Epithelial cell of esophagus (primary cell): ENCODE results near the gene ZNF670.

ENCODE experiments used
- DNase-seq: peaks from one replicate; pipeline ENCODE4 v3.0.0; 2010; ENCODE audit warnings: low read depth
- H3K4me3 ChIP-seq: 2 replicates; pipeline ENCODE4 v1.5.1; 2011; ENCODE audit warnings: mild to moderate bottlenecking, low read length, control low read depth
- TF ChIP-seq, protein P1 (sequence below): IDR thresholded peaks from 2 replicates; pipeline ENCODE4 v1.5.1; 2011; ENCODE audit warnings: low read depth, mild to moderate bottlenecking, low read length, control low read depth, inconsistent platforms; ENCODE audit not compliant: insufficient read depth; ENCODE audit errors: missing control alignments

Gene ZNF670

DNA sequence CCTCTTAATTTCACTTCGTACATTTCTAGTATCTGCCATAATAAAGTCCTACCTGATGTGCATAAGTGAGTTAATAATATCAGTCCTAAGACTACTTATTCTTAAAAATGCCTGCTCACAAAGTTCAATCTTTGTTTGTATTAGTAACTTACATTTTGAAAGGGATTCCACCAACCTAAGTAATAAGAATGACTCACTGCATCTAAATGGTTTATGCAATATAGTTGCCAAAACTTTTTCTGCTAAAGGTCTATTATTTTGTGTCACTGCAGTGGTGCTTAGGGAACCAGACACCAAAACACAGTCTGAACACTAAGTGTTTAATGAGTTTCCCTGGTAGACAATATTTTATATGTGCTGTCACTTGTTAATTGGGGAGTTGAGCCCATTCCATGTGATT, 23.8 kb upstream of the ZNF670 start:
- no peak overlapping the region for H3K4me3 ChIP-seq
- TF ChIP-seq, protein P1, sequence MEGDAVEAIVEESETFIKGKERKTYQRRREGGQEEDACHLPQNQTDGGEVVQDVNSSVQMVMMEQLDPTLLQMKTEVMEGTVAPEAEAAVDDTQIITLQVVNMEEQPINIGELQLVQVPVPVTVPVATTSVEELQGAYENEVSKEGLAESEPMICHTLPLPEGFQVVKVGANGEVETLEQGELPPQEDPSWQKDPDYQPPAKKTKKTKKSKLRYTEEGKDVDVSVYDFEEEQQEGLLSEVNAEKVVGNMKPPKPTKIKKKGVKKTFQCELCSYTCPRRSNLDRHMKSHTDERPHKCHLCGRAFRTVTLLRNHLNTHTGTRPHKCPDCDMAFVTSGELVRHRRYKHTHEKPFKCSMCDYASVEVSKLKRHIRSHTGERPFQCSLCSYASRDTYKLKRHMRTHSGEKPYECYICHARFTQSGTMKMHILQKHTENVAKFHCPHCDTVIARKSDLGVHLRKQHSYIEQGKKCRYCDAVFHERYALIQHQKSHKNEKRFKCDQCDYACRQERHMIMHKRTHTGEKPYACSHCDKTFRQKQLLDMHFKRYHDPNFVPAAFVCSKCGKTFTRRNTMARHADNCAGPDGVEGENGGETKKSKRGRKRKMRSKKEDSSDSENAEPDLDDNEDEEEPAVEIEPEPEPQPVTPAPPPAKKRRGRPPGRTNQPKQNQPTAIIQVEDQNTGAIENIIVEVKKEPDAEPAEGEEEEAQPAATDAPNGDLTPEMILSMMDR: no peak
- peak; percentile 53 for DNase-seq

DNA sequence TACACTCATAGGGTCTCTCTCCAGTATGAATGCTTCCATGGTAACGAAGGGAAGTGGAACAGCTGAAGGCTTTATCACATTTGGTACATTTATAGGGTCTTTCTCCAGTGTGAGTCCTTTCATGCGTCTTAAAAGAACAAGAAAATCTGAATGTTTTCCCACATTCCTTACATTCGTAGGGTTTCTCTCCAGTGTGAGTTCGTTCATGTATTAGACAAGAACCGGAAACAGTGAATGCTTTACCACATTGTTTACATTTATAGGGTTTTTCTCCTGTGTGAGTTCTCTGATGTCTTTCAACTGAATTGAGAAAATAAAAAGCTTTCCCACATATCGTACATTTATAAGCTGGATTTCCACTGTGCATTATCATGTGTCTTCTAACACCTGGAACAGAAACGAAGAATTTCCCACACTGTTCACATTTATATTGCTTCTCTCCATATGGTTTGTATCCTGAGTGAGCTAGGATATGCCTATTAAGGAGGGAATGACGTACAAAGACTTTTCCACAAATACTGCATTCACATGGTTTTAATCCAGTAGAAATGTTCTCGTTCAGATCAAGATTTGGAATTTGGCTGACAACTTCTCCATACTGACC, 22.2 kb upstream of the ZNF670 start:
- H3K4me3 ChIP-seq: no peak overlapping the region
- DNase-seq: no peak
- TF ChIP-seq, protein P1: no peak

DNA sequence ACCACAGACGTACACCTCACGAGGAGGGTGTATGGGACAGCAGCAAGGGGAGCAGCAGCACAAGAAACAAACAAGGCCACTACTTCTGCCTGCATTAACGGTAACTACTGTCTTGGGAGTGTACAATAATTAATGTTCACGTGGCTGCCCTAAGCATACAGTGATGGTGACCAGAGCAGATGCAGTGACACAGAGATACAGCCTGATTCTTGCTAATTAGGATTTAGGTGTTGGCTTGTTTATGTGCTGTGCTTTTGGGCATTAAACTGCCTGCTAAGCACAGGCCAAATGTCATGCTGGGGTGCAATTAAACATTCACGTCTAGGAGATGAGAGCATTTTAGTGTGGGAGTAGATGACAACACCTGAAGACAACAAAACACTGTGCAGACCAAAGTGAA, 18.3 kb upstream of the ZNF670 start:
- no peak for DNase-seq
- TF ChIP-seq, protein P1: no peak

DNA sequence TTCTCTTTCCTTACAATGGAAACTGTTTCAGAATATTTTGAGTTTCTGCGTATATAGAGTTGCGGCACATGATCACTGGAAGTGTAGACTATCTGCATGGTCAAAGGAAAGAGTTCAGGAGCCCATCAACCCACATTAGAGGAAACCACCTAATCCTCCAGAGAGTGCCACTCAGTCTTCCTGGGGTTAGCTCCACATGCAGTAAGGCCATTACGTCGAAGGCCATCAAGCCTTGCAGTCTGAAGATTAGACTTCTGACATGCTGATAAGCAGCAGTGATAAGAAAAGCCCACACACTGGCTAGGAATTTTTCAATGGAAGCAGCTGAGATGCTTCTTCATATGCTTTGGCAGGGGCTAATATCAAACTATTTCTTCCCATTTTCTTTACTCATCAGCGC, 17.9 kb upstream of the ZNF670 start:
- TF ChIP-seq, protein P1: no peak
- H3K4me3 ChIP-seq: no peak overlapping the region
- no peak for DNase-seq

More for the DNA sequence above, 18.3 kb upstream of the ZNF670 start:
- H3K4me3 ChIP-seq: no peak overlapping the region

DNA sequence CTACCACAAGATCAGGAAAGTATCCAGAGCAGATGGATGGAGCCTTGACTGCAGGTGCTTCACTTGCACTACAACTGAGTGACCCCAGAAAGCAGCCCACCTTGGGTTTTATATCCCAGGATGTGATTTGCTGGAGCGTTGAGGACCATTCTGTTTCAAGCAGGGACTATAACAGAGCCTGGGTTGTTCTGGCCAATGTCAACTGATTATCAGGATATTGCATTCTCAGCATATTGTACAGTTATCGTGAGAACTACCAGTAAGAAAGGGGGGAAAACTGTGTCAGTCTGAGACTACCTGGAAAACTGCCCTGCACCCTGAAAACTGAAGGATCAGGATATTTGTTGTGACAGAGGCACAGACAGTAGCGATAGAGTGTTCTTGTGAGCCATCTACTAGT, 17.5 kb upstream of the ZNF670 start:
- H3K4me3 ChIP-seq: no peak overlapping the region
- no peak for DNase-seq
- TF ChIP-seq, protein P1: no peak

DNA sequence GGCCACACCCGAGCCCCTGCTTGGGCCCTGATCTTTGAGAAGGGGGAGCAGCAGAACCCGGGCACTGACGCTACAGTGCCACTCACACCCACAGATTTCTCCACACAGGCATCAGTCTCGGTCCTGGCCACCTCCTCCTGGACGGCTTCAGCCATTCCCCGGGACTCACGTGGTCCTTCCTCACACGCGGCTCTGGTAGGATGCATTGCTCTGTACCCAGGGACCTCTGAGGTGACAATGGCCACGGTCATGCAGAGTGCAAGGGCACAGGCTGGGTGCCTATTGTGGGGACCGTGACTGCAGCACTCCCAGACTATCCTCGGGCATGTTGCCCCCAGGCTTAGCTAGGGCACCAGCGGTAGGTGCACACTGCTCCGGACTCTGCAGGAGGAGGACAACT, 11.8 kb upstream of the ZNF670 start:
- no peak for DNase-seq
- no peak overlapping the region for H3K4me3 ChIP-seq
- TF ChIP-seq, protein P1: no peak
